Daoy (cell line): Measurements from ENCODE around the gene FBXO36. TPM values are rescaled to one million over a fixed set of nuclear protein-coding genes. Genes with fewer than 3 reads are reported as not detected.

ENCODE experiments used
- DNase-seq: peaks from one replicate; pipeline ENCODE4 v3.0.0-alpha.2; 2015; ENCODE audit warnings: low read depth
- total RNA-seq: library from RNA; depleted of rRNA; stranded (reverse); fragments of >200 nt; shearing (Covaris generic); gene quantifications from 2 replicates; pipeline ENCODE4 v1.2.3, GENCODE V29; 2014

The FBXO36 gene
- total RNA-seq, 1 experiment from 2014 or later = 6.2 TPM

GRCh38 chr2:229970406-229970805 lies 48.1 kb downstream of the FBXO36 start:
- DNase-seq = no peak

- DNase-seq = no peak
Observed at GRCh38 chr2:229971298-229971790, 49.0 kb downstream of the FBXO36 start.

- no peak for DNase-seq
Observed at GRCh38 chr2:229974266-229974665, 52.0 kb downstream of the FBXO36 start.

- peak; percentile 76 for DNase-seq
Observed at GRCh38 chr2:229980431-229981184, 58.3 kb downstream of the FBXO36 start.

- DNase-seq = no peak
Observed at GRCh38 chr2:229993236-229993635, 70.9 kb downstream of the FBXO36 start.

GRCh38 chr2:229996320-229996719 lies 74.0 kb downstream of the FBXO36 start:
- no peak for DNase-seq

- DNase-seq = no peak
Observed at GRCh38 chr2:229997565-229997964, 75.3 kb downstream of the FBXO36 start.

- no peak for DNase-seq
Observed at GRCh38 chr2:230000118-230000841, 78.0 kb downstream of the FBXO36 start.

GRCh38 chr2:230007931-230008707 lies 85.8 kb downstream of the FBXO36 start:
- peak; percentile 58 for DNase-seq

- no peak for DNase-seq
Observed at GRCh38 chr2:230008708-230009066, 86.4 kb downstream of the FBXO36 start.

- DNase-seq = no peak
Observed at GRCh38 chr2:230010501-230010900, 88.2 kb downstream of the FBXO36 start.

- no peak for DNase-seq
Observed at GRCh38 chr2:230011617-230012016, 89.3 kb downstream of the FBXO36 start.

GRCh38 chr2:230012267-230012884 lies 90.1 kb downstream of the FBXO36 start:
- no peak for DNase-seq

GRCh38 chr2:230016844-230017243 lies 94.5 kb downstream of the FBXO36 start:
- DNase-seq = no peak

GRCh38 chr2:230018153-230018552 lies 95.8 kb downstream of the FBXO36 start:
- no peak for DNase-seq

- no peak for DNase-seq
Observed at GRCh38 chr2:230019742-230020141, 97.4 kb downstream of the FBXO36 start.

GRCh38 chr2:230023313-230023712 lies 101.0 kb downstream of the FBXO36 start:
- DNase-seq = no peak

GRCh38 chr2:230042195-230042594 lies 119.9 kb downstream of the FBXO36 start:
- DNase-seq = no peak

- no peak for DNase-seq
Observed at GRCh38 chr2:230043025-230043424, 120.7 kb downstream of the FBXO36 start.

GRCh38 chr2:230043461-230043860 lies 121.2 kb downstream of the FBXO36 start:
- DNase-seq = no peak

GRCh38 chr2:230046491-230046890 lies 124.2 kb downstream of the FBXO36 start:
- DNase-seq = no peak
